HCT116 (cell line): ENCODE results near the gene NPTX1. TPM values are rescaled to one million over a fixed set of nuclear protein-coding genes. Genes with fewer than 3 reads are reported as not detected.

Experiments used
- ATAC-seq: fragments of 200-7000 bp; cut with Tn5 transposase; 2 replicates; pipeline ENCODE4 v1.9.1; 2020; ENCODE audit warnings: mild to moderate bottlenecking, moderate library complexity
- BruUV-seq: library from RNA; stranded (reverse); fragments of 400-500 nt; replicated peaks from 2 replicates; lab custom pipeline; 2021; lab: Mats Ljungman, UMichigan
- CTCF ChIA-PET: fragments of 300-600 bp; sonication (Branson Sonifier 250); formaldehyde crosslinking; loops from one replicate; lab custom pipeline; 2021; ENCODE audit warnings: antibody characterized with exemption; lab: Charles Lee
- POLR2A ChIA-PET: fragments of 300-600, 350-600 bp; sonication (Branson Sonifier 250); formaldehyde crosslinking; loops from one replicate; lab custom pipeline; 2021; ENCODE audit warnings: antibody characterized with exemption; lab: Charles Lee
- RAD21 ChIA-PET, 2 experiments: fragments of 300-600 bp; sonication (Branson Sonifier 250); formaldehyde crosslinking; loops; one replicate each; lab custom pipeline; 2023; ENCODE audit warnings: low total read pairs in 2 of 2; ENCODE audit not compliant: uncharacterized antibody in 2 of 2, unreplicated experiment in 2 of 2, low non-redundant PET in 1 of 2; lab: Charles Lee
- DNase-seq: peaks from one replicate; pipeline ENCODE4 v3.0.0-alpha.2; 2010; ENCODE audit warnings: low read depth, low spot score
- H2AFZ ChIP-seq: fragments of 200-600 bp; shearing (Covaris generic), sonication (generic); 2 replicates; pipeline ENCODE4 v1.6.1; 2017; ENCODE audit warnings: low read depth, mixed run types, mixed read lengths, antibody characterized with exemption, low read length; ENCODE audit not compliant: poor library complexity, severe bottlenecking
- H3K27ac ChIP-seq: 2 replicates; pipeline ENCODE4 v1.5.1; 2012; ENCODE audit warnings: low read depth, low read length
- H3K27me3 ChIP-seq: fragments of 200-600 bp; sonication (generic); 2 replicates; pipeline ENCODE4 v1.6.1; 2016; ENCODE audit warnings: mixed run types, low read length, mixed read lengths; ENCODE audit not compliant: insufficient read depth
- H3K36me3 ChIP-seq, 2 experiments: fragments of 200-500 bp in 1 of 2; fragments of 200-600 bp in 1 of 2; sonication (Bioruptor generic) in 1 of 2; sonication (generic) in 1 of 2; 2 replicates each; pipeline versions ENCODE4 v1.5.1 to v1.6.1; 2014 to 2016; ENCODE audit warnings: low read length in 2 of 2, inconsistent platforms in 1 of 2, mixed read lengths in 1 of 2, mixed run types in 1 of 2; ENCODE audit not compliant: insufficient read depth in 2 of 2, control insufficient read depth in 1 of 2
- H3K4me1 ChIP-seq, 2 experiments: fragments of 200-600 bp in 1 of 2; sonication (generic) in 1 of 2; 2 replicates each; pipeline versions ENCODE4 v1.5.1 to v1.6.1; 2012 to 2017; ENCODE audit warnings: low read length in 2 of 2, inconsistent platforms in 1 of 2, mild to moderate bottlenecking in 1 of 2, mixed read lengths in 1 of 2, mixed run types in 1 of 2, moderate library complexity in 1 of 2; ENCODE audit not compliant: insufficient read depth in 2 of 2, control insufficient read depth in 1 of 2
- H3K4me2 ChIP-seq: fragments of 200-600 bp; sonication (generic); 2 replicates; pipeline ENCODE4 v1.6.1; 2017; ENCODE audit warnings: mixed run types, low read length, mixed read lengths
- H3K4me3 ChIP-seq, 2 experiments: fragments of 200-600 bp in 1 of 2; sonication (generic) in 1 of 2; replicated peaks in 1 of 2; 2 replicates each; pipeline ENCODE4 v1.5.1; 2011 to 2016; ENCODE audit warnings: low read length in 2 of 2, control low read depth in 1 of 2, low read depth in 1 of 2, mild to moderate bottlenecking in 1 of 2, mixed read lengths in 1 of 2, mixed run types in 1 of 2
- H3K79me2 ChIP-seq: fragments of 200-600 bp; sonication (generic); 2 replicates; pipeline ENCODE4 v1.6.1; 2017; ENCODE audit warnings: mild to moderate bottlenecking, mixed run types, low read length, moderate library complexity, mixed read lengths; ENCODE audit not compliant: insufficient read depth
- H3K9ac ChIP-seq: fragments of 200-600 bp; sonication (generic); 2 replicates; pipeline ENCODE4 v1.6.1; 2016; ENCODE audit warnings: low read length, mixed read lengths
- H3K9me2 ChIP-seq: fragments of 200-600 bp; sonication (generic), shearing (Covaris generic); 2 replicates; pipeline ENCODE4 v1.6.1; 2017; ENCODE audit warnings: mixed run types, mild to moderate bottlenecking, moderate library complexity; ENCODE audit not compliant: insufficient read depth
- H3K9me3 ChIP-seq, 2 experiments: fragments of 200-500 bp in 1 of 2; fragments of 200-600 bp in 1 of 2; sonication (Bioruptor generic) in 1 of 2; sonication (generic) in 1 of 2; 2 replicates each; pipeline ENCODE4 v1.6.1; 2014 to 2017; ENCODE audit warnings: low read length in 2 of 2, mixed read lengths in 2 of 2, inconsistent platforms in 1 of 2, low read depth in 1 of 2, mild to moderate bottlenecking in 1 of 2, mixed run types in 1 of 2, moderate library complexity in 1 of 2; ENCODE audit not compliant: control insufficient read depth in 1 of 2, insufficient read depth in 1 of 2
- H4K20me1 ChIP-seq: fragments of 200-600 bp; sonication (generic), shearing (Covaris generic); 2 replicates; pipeline ENCODE4 v1.6.1; 2017; ENCODE audit warnings: mixed run types, mild to moderate bottlenecking, moderate library complexity; ENCODE audit not compliant: insufficient read depth
- CBX3 ChIP-seq: IDR thresholded peaks from 2 replicates; pipeline ENCODE4 v1.6.1; 2012; ENCODE audit warnings: low read depth
- CEBPB ChIP-seq: IDR thresholded peaks from 2 replicates; pipeline ENCODE4 v1.6.1; 2012; ENCODE audit warnings: low read depth
- EGR1 ChIP-seq: IDR thresholded peaks from 2 replicates; pipeline ENCODE4 v1.6.1; 2012; ENCODE audit warnings: low read depth
- ELF1 ChIP-seq: IDR thresholded peaks from 2 replicates; pipeline ENCODE4 v1.6.1; 2012; ENCODE audit warnings: low read depth, borderline replicate concordance
- EZH2 ChIP-seq: fragments of 200-600 bp; sonication (generic); IDR thresholded peaks from 2 replicates; pipeline ENCODE4 v1.6.1; 2017; ENCODE audit warnings: antibody characterized with exemption, mixed run types
- FOSL1 ChIP-seq: IDR thresholded peaks from 2 replicates; pipeline ENCODE4 v1.6.1; 2012; ENCODE audit warnings: low read depth
- POLR2A ChIP-seq: IDR thresholded peaks from 2 replicates; pipeline ENCODE4 v1.7.0; 2011; ENCODE audit warnings: borderline replicate concordance; ENCODE audit not compliant: insufficient read depth, insufficient read length; ENCODE audit errors: extremely low read depth
- POLR2AphosphoS5 ChIP-seq: IDR thresholded peaks from 2 replicates; pipeline ENCODE4 v1.6.1; 2011; ENCODE audit warnings: mild to moderate bottlenecking, low read depth, low read length, moderate library complexity
- RAD21 ChIP-seq: IDR thresholded peaks from 2 replicates; pipeline ENCODE4 v1.6.1; 2012; ENCODE audit warnings: low read depth, mild to moderate bottlenecking
- SIN3A ChIP-seq: IDR thresholded peaks from 2 replicates; pipeline ENCODE4 v1.6.1; 2012; ENCODE audit warnings: low read depth
- SP1 ChIP-seq: IDR thresholded peaks from 2 replicates; pipeline ENCODE4 v1.6.1; 2012; ENCODE audit warnings: low read depth
- TCF7L2 ChIP-seq: IDR thresholded peaks from 2 replicates; pipeline ENCODE4 v1.7.0; 2011; ENCODE audit warnings: borderline replicate concordance, inconsistent platforms; ENCODE audit not compliant: insufficient read depth, insufficient read length; ENCODE audit errors: extremely low read depth
- YY1 ChIP-seq: IDR thresholded peaks from 2 replicates; pipeline ENCODE4 v1.6.1; 2011; ENCODE audit warnings: low read length, low read depth, moderate library complexity, mild to moderate bottlenecking; ENCODE audit not compliant: insufficient replicate concordance; ENCODE audit errors: extremely low read depth
- ZFX ChIP-seq: fragments of 450-650 bp; IDR thresholded peaks from 2 replicates; pipeline ENCODE4 v1.6.1; 2017
- intact Hi-C: fragments of 100-400 bp; cut with micrococcal nuclease; formaldehyde crosslinking; loops from 2 replicates; pipeline ENCODE4 v1.10.0; 2022
- total RNA-seq: library from RNA; stranded (reverse); gene quantifications from one replicate; pipeline ENCODE4 v1.2.1, GENCODE V29; 2021; ENCODE audit not compliant: unreplicated experiment
- TF ChIP-seq, protein P1 (sequence below), 3 experiments: fragments of 200-600 bp in 1 of 3; sonication (generic) in 1 of 3; IDR thresholded peaks in 2 of 3; conservative IDR thresholded peaks in 1 of 3; 2 replicates each; pipeline ENCODE4 v1.5.1; 2012 to 2017; ENCODE audit warnings: low read depth in 2 of 3, low read length in 2 of 3, antibody characterized with exemption in 1 of 3, borderline replicate concordance in 1 of 3, control low read depth in 1 of 3, mild to moderate bottlenecking in 1 of 3, mixed read lengths in 1 of 3, mixed run types in 1 of 3, moderate library complexity in 1 of 3; ENCODE audit not compliant: insufficient read depth in 1 of 3
- TF ChIP-seq, protein P2 (sequence below): IDR thresholded peaks from 2 replicates; pipeline ENCODE4 v1.6.1; 2012; ENCODE audit warnings: low read depth
- TF ChIP-seq, protein P3 (sequence below): IDR thresholded peaks from 2 replicates; pipeline ENCODE4 v1.6.1; 2011; ENCODE audit warnings: mild to moderate bottlenecking, low read length, moderate library complexity; ENCODE audit not compliant: insufficient replicate concordance; ENCODE audit errors: extremely low read depth

The NPTX1 gene
- total RNA-seq, 1 experiment from 2014 or later = 0.15 TPM

DNA sequence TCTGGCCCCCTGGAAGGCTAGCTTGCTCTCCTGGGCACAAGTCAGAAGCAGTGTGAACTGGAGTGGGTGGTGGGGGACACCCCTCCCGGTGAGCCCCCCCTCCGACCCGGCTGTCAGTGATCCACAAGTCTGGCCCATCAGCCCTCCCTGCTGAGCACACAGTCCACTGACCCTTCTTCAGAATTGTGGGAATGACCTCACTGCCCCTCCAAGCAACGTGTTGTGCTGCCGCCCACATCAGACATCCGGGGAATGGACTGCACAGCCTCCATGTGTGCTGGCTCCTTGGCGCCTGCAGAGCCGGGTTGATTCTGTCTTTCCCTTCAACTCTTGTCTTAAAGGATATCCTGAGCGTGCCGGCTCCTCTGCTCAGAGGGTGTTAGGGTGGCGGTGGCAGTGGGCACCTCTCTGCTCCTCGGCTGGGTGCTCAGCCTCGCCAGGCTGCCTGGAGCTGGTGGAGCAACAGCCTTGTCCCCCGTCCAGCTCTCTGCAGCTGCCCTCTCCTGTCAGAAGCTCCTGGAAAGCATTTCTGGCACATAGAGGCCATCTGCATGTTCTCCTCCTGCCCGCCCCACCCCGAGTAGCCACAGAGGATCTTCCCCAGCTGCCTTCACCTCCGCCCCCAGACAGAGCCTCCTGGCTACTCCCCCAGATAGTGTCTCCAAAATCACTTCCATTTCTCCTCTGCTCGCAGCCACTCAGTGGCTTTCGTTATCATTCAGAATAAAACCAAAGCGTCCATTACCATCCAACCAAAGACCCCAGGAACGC, 19.8 kb downstream of the NPTX1 start:
- BruUV-seq = no TSS peak
- Histone ChIP-seq H3K9me2 (no peaks in the 10 kb centered on the region), H3K4me1 (peaks cover 11 to 40% of the 10 kb centered on the region in 2 experiments; a peak in 3 of 4 replicates), H3K4me2 (no peak overlapping the region), H3K27ac (no peak overlapping the region), H3K9ac (no peak overlapping the region), H3K27me3 (no peaks in the 10 kb centered on the region), H4K20me1 (no peaks in the 10 kb centered on the region), H3K36me3 (no peaks in the 10 kb centered on the region), H3K79me2 (no peaks in the 10 kb centered on the region), H2AFZ (no peak overlapping the region), H3K9me3 (no peaks in the 10 kb centered on the region), H3K4me3 (no peak overlapping the region)
- intact Hi-C loops = loop anchor here (10.0 kb wide), 2 partner anchors 118 to 438 kb away; no protein-coding TSS in a partner anchor
- no peak for TF ChIP-seq RAD21
- TF ChIP-seq POLR2A = no peak
- TF ChIP-seq SIN3A = no peak
- TF ChIP-seq, protein P1, sequence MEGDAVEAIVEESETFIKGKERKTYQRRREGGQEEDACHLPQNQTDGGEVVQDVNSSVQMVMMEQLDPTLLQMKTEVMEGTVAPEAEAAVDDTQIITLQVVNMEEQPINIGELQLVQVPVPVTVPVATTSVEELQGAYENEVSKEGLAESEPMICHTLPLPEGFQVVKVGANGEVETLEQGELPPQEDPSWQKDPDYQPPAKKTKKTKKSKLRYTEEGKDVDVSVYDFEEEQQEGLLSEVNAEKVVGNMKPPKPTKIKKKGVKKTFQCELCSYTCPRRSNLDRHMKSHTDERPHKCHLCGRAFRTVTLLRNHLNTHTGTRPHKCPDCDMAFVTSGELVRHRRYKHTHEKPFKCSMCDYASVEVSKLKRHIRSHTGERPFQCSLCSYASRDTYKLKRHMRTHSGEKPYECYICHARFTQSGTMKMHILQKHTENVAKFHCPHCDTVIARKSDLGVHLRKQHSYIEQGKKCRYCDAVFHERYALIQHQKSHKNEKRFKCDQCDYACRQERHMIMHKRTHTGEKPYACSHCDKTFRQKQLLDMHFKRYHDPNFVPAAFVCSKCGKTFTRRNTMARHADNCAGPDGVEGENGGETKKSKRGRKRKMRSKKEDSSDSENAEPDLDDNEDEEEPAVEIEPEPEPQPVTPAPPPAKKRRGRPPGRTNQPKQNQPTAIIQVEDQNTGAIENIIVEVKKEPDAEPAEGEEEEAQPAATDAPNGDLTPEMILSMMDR (IDR thresholded peaks at IDR 0.05 in 2 of 3, conservative IDR thresholded peaks at IDR 0.05 in 1 of 3; ENCODE audit: borderline replicate concordance in 1 of 3, insufficient read depth in 1 of 3, low read depth in 2 of 3, low read length in 2 of 3) = no peak
- TF ChIP-seq, protein P2, sequence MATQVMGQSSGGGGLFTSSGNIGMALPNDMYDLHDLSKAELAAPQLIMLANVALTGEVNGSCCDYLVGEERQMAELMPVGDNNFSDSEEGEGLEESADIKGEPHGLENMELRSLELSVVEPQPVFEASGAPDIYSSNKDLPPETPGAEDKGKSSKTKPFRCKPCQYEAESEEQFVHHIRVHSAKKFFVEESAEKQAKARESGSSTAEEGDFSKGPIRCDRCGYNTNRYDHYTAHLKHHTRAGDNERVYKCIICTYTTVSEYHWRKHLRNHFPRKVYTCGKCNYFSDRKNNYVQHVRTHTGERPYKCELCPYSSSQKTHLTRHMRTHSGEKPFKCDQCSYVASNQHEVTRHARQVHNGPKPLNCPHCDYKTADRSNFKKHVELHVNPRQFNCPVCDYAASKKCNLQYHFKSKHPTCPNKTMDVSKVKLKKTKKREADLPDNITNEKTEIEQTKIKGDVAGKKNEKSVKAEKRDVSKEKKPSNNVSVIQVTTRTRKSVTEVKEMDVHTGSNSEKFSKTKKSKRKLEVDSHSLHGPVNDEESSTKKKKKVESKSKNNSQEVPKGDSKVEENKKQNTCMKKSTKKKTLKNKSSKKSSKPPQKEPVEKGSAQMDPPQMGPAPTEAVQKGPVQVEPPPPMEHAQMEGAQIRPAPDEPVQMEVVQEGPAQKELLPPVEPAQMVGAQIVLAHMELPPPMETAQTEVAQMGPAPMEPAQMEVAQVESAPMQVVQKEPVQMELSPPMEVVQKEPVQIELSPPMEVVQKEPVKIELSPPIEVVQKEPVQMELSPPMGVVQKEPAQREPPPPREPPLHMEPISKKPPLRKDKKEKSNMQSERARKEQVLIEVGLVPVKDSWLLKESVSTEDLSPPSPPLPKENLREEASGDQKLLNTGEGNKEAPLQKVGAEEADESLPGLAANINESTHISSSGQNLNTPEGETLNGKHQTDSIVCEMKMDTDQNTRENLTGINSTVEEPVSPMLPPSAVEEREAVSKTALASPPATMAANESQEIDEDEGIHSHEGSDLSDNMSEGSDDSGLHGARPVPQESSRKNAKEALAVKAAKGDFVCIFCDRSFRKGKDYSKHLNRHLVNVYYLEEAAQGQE = no peak
- TF ChIP-seq EZH2 = no peak
- no peak for TF ChIP-seq ELF1
- TF ChIP-seq EGR1 = no peak
- no peak for TF ChIP-seq SP1
- TF ChIP-seq CEBPB = no peak
- TF ChIP-seq, protein P3, sequence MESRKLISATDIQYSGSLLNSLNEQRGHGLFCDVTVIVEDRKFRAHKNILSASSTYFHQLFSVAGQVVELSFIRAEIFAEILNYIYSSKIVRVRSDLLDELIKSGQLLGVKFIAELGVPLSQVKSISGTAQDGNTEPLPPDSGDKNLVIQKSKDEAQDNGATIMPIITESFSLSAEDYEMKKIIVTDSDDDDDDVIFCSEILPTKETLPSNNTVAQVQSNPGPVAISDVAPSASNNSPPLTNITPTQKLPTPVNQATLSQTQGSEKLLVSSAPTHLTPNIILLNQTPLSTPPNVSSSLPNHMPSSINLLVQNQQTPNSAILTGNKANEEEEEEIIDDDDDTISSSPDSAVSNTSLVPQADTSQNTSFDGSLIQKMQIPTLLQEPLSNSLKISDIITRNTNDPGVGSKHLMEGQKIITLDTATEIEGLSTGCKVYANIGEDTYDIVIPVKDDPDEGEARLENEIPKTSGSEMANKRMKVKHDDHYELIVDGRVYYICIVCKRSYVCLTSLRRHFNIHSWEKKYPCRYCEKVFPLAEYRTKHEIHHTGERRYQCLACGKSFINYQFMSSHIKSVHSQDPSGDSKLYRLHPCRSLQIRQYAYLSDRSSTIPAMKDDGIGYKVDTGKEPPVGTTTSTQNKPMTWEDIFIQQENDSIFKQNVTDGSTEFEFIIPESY = no peak
- TF ChIP-seq TCF7L2 = no peak
- no peak for TF ChIP-seq YY1
- no peak for TF ChIP-seq CBX3
- TF ChIP-seq FOSL1 = no peak
- TF ChIP-seq POLR2AphosphoS5 = no peak
- TF ChIP-seq ZFX = no peak
- POLR2A ChIA-PET = no interaction called here
- no peak for ATAC-seq
- RAD21 ChIA-PET = no interaction called here
- CTCF ChIA-PET = no interaction called here
- no peak for DNase-seq
